GM19438 (cell line): Measurements from ENCODE around the gene PRRC2C.

Experiments
- ATAC-seq: cut with Tn5 transposase; IDR thresholded peaks from one replicate; pipeline ENCODE4 v1.9.1; 2021; ENCODE audit warnings: low read depth; ENCODE audit not compliant: unreplicated experiment

Gene PRRC2C

DNA sequence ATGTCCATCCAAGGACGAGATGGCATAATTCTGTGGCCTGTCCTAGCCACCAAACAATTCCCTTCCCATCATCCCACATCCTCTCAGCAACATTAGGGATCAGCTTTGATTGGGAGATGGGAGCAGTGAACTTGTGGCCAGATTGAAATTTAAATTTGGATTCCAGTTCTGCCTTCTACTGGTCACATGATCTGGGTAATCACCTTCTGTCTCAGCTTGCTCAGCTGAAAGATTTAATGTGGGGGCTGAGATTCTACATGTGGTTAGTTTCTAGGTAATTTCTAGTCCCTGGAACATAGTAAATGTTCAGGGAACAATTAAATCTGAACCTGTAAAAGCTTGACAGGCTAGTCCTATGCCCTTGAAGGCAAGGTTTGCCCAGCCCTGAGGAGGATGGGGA lies 139.9 kb downstream of the PRRC2C start:
- ATAC-seq, result no peak

DNA sequence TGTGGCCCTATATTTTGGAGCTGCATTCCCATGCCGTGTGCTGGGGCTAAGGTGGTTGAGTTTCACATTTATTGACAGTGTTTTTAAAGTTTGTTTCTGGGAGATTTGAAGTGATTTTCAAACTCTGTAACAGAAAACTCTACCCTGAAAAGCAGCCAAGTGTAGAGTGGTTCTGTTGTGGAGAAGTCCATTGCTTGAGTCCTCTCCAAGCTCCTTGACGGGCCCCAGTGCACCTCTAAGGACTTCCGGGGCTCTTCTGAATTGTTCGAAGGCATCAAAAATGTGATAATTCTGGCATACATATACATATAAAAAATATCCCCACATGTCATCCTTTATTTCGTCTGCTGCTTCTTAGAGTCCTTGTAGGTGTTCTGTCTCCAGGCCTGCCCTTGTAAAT lies 141.7 kb downstream of the PRRC2C start:
- no peak for ATAC-seq

DNA sequence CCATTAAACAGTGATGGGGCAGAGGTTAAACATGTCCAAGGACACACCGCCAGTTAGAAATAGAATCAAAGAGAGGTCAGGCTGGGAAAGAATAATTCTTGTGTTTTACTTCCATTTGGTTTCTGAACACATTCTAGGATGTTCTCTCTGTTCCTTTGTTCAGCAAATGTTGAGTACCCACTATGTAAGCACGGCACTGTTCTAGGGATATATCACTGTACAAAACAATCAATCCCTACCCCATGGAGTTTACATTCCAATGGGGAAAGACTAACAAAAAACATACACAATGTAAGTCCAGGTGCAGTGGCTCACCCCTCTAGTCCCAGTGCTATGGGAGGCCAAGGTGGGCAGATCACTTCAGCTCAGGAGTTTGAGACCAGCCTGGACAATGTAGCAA lies 142.9 kb downstream of the PRRC2C start:
- no peak for ATAC-seq

DNA sequence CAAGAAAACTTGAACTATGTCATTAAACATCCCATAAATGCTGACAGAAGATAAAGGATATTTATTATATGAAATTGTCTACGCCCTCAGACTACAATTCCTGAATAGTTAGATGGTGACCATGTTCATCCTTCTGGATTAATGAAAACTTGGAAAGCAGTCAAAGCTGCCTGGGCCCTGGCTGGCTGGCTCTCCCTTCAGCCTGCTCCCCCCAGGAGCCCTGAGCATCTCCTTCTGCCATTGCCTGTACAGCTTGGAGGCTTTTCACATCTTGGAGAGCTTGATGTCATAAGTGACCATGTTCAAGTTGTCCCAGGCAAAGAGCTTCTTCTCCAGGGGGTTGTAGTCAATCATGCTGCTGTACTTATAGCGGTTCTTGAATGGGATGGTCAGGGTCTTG lies 150.3 kb downstream of the PRRC2C start:
- no peak for ATAC-seq

DNA sequence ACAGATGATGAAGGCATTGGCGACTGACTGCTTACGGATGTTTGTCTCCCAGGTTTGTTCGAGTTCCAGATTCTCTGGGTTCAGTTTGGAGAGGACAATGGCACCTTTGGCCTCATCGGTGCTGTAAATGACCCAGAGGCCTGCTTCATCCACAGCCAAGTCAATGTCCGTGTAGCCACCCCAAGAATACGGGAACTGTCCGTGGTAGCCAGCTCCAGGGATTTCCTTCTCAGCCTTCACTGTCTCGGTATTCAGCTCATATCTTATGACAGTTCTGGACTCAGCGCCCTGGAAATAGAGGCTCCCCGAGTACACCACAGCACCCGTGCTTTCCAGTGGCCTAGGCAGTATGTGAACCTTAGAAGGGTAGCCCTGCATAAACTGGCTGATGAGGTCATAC lies 150.8 kb downstream of the PRRC2C start:
- ATAC-seq, result no peak

DNA sequence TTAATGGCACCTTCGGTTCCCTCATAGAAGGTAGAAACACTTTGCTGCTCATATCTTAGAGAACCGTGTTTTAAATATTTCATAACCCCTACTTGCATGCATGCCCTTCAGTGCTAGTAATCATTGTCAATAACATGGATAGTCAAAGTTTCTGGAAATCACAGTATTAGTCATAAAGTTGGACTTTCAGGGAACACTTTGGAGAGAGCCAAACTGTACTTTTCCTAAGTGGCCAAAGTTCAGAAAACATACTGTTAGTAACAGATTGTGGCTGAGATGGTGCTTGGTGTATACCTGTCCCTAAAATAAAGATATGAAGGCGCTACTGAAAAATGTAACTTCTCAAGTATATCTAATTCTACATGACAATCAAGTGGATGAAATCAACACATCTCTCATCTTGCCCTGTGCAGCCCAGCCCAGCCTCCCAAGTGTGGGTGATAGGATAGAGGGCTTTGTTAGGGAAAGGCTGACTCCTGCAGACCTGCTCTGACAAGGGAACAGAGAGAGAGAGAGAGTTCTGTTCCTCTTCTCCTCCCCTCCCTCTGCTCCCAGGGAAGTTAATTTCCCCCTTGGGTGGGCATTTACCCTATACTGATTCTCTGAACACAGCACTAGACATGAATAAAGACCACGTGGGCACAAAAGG lies 152.7 kb downstream of the PRRC2C start:
- no peak for ATAC-seq

DNA sequence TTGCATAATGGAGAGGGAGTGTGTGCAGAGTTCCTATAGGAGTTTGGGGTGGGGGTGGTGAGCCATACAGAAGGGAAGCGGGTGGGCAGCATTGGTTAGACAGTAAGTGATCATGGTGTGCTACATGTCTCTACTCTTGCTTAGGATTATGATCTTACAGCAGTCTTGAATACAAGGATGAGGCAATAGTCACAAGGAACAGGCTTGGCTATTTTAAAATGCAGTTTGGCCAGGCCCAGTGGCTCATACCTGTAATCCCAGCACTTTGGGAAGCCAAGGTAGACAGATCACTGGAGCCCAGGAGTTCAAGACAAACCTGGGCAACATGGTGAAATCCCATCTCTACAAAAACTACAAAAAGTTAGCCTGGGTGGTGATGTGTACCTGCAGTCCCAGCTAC lies 154.9 kb downstream of the PRRC2C start:
- no peak for ATAC-seq

DNA sequence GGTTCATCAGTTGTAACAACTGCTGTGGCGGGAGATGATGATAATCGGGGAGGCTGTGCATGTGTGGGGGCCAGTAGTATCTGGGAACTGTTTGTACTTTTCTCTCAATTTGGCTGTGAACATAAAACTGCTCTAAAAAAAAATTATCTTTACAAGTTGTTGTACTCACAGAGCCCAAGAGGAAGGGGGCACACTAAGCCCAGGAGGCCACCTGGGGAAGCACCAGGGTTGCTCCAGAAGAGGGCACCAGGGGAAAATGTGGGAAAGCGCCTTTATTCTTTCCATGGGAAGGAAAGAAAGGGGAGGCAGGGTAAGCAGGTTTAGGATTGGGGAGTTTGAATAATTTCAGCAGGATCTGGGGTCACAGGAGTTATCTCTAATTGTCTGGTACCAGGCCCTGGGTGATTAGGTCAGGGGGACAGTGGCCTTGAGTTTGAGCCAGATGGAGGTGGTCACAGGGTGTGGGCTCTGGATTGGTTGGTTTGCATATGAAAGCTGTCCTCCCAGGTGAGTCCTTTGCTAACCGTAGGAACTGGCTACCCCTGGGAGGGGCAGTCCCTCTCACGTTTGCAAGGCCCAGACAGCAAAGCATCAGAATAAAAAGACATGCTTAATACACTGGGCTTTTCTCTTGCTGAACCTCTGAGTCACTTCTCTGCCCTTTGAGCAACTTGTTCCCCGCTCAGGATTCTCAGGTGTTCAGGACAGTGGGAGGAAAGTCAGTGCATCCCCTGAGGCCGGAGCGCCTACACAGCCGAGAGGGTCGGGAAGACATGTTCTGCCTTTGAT lies 155.9 kb downstream of the PRRC2C start:
- no peak for ATAC-seq

DNA sequence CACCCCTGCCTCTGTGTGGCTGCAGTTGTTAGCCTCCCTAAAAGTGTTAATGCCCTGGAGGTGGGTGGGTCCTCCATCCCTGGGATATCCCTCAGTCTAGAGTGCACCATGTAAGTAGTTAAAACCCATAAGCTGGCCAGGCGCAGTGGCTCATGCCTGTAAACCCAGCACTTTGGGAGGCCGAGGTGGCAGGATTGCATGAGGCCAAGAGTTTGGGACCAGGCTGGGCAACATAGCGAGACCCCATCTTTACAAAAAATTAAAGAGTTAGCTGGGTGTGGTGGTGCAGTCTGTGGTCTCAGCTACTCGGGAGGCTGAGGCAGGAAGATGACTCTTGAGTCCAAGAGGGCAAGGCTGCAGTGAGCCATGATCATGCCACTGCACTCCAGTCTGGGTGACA lies 156.9 kb downstream of the PRRC2C start:
- ATAC-seq, result no peak
